KBM-7 (cell line): Measurements from ENCODE around the gene PLXNB2.

Source experiments
- DNase-seq: peaks from one replicate; pipeline ENCODE4 v3.0.0-alpha.2; 2015
- in situ Hi-C: fragments of 300-500 bp; cut with MboI; formaldehyde crosslinking; loops from 2 replicates; pipeline ENCODE4 v1.14.3; 2020; ENCODE audit warnings: low sequenced_read_pairs, low pct_unique_long_range_greater_than_20kb, mixed read lengths

The PLXNB2 gene

DNA sequence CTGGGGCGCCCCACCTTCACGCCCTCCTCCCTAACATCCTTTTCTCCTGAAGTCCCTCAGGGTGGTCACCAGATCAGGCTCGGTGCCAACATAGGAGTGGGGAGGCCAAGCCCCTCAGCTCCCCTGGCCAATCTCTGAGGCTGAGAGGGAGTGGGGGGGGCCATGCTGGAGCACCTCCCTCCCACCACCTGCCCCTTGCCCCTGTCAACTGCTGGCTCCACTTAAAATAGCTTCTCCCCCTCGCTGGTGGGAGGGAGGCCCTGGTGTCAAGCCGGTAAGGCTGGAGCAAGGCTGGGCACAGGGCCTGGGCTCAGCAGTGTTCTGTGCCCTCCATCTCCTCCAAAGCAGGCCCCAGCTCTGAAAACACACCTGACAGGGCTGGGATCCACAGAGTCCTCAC is 4.9 kb downstream of the PLXNB2 start:
- in situ Hi-C loops = no loop called here

DNA sequence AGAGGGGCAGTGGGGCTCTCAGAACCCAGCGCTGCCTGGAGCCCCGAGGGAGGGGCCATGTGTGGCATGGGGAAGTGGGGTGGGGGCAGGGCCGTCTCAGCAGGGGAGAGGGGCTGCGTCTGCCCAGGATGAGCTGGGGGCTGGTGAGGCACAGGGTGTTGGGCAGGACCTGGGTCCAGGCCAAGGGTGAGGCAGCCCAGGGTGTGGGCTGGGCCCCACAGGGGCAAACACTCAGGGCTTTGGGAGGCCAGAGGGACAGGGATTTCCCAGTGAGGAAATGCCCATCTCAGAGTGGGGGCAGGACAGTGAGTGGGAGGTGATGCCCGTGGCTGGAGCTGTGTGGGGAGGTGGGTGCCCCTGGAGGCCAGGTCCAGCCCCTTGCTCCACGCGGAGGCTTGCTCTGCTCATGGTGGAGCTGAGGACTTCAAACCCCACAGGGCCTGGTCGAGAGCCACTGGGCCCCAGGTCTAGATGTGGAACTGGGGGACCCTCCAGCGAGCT is 5.4 kb downstream of the PLXNB2 start:
- no peak for DNase-seq
- in situ Hi-C loops = no loop called here

More for the DNA sequence above, 4.9 kb downstream of the PLXNB2 start:
- DNase-seq = no peak

DNA sequence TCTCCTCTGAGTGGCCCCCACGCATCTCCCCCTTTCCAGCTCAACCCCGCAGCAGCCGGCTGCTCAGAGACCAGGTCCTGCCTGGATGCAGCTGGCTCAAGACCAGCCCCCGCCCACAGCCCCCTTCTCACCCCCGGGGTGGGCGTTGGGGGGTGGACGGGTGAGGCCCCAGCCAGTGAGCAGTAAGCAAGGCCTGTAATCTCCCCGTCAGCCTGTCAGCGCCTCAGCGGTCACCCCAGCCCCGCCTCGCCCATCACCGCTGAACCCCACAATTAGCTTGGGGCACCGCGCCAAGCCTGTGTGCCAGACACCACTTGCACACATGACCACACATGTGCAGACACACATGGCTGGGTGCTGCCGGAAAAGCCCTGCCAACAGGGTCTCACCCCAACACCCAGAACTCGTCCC is 5.9 kb downstream of the PLXNB2 start:
- DNase-seq = no peak
- in situ Hi-C loops = no loop called here

DNA sequence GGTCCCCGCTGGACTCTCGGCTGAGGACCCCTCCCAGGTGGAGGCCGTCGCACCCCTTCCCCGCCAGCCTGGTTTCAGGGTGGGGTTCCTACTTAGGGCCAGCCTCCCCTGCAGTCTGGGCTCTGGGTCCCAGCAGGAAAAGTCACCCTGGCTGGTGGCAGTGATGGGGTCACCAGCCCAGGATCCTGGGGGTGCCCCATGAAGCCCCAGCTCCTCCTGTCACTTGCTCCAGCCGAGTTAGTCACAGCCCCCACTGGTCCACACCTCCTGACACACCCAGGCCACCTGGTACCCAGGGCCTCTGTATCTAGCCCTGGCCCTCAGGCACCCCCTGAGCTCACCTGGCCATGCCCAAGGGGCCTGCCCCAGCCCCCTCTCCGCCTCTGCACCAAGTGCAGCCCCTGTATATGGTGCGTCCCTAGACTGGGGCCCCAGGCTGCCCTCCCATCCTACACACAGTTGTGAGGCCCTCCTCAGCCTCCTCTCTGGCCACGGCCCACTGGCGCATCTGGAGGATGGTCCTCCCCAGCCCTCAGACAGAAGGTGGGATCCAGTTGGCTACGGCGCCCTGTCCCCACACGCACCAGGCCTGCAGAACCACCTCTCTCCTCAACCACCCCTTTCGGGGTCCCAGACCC is 6.7 kb downstream of the PLXNB2 start:
- DNase-seq = no peak
- in situ Hi-C loops = no loop called here

DNA sequence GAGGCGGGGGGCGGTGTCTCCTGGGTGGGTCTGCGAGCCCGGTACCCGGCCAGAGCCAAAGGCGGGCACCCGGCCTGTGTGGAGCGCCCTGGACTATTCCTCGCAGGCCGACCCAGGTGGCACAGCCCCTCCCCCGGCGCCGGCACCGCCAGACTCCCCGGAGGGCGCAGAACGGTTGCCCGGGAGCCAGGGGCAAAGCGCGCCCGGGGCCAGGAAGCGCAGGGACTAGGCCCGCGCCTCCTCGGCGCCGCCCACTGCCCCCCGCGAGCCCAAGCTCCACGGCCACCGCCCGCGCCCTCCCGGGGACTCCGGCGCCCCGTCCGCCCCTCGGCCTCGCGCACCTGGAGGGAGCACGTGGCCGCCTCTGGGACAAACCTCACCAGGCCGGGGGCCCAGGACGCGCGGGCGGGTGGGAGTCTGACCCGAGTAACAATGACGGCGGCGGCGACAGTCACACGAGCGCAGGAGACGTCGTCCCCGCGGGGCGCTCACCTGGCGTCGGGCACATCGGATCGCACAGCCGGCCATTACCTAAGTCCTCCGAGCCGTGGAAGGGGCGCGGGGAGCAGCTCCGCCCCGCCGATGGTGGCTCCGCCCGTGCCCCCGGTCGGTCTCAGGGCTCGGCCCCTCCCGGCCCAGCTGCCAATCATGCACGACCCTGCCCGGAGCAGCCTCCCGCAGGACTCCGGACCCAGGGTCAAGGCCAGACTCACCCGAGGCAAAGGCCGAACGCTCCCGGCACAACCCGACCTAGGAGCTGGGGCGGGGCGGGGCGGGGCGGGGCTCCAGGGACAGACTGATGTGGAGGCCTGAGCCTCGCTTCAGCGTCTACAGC is 7.4 kb downstream of the PLXNB2 start:
- no peak for DNase-seq
- in situ Hi-C loops = no loop called here

DNA sequence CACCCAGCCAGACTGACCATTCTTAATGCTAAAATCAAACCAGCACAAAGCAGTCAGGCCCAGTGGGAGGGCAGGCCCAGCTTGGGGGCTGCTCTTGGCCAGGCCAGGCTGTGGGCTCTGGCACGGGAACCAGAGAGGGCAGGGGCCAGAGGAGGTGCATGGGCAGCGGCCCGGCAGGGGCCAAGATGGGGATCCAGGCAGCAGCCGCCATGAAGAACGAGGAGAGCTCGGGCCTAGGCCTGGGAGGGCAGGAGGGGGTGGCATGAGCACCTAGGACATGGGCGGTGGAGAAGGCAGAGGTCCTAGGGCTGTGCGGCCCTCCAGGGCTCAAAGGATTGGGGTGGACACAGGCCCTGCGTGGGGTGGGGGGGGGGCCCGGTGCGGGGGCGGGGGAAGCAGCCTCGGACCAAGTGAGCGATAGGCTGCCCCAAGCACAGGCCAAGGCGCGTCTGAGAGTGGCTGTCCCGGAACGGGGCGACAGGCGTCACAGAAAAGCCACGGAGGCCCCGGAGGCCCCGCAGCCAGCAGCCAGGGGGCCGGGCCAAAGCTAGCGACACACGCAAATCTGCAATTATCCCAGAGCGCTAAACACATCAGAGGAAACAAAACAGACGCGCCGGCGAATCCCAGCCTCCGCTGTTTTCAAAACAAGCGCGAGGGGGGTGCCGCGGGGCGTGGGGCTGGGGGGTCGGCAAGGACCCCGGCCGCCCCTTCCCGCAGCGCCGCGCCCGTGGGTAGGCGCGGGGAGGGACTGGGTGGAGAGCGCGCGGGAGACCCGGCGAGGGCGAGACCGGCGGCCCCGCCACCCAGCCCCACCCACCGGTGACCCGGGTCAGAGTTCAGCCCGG is 8.3 kb downstream of the PLXNB2 start:
- in situ Hi-C loops = no loop called here
- no peak for DNase-seq

DNA sequence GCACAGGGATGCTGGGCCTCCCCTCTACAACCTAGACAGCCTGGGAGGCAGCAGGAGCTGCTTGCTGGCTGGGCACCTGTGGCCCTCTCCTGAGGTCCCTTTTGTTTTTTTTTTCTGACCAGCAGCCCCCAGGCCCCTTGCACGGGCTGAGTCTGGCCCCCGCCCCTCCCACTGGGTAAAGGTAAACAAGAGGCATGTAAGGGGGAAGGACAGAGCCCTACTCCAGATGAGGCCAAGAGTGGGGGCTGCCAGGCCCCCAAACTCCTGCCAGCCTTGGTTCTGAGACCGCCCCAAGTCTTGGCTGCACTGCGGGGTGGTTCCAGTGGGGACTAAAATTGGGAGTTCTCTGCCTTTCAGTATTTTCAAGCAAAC is 9.2 kb downstream of the PLXNB2 start:
- in situ Hi-C loops = no loop called here
- DNase-seq = no peak

DNA sequence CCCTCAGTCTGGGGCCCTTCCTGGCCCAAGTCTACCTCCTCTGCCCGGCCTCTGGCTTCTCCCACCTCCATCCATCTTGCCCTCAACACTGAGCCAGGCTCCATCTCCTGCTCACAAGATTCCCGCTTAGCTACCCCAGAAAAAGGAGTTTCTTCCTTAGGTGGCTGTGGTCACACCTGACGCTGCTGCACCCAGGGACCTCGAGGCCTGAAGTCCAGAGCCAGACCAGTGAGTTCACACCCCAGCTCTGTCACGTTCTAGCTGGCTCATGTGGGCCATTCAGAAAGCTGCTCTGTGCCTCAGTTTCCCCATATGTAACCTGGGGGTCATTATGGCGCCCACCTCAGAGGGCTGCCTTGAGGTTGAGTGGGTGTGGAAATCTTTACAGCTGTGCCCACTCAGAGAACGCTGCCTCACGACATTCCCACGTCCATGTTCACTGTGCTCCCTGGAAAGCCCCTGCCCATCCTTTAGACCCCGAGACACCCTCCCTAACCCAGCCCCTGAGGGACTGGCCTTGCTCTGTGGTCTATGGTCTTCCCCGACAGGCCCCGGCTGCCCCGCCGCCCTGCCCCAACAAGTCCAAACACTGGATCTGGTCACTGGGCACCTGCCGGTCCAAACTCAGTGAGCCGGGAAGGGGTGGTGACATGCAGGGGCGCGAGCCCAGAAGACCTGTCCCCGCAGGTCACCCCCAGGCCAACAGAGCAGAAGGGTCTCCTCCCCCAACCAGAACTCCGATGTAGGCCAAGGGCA is 9.8 kb downstream of the PLXNB2 start:
- in situ Hi-C loops = no loop called here
- DNase-seq = no peak

DNA sequence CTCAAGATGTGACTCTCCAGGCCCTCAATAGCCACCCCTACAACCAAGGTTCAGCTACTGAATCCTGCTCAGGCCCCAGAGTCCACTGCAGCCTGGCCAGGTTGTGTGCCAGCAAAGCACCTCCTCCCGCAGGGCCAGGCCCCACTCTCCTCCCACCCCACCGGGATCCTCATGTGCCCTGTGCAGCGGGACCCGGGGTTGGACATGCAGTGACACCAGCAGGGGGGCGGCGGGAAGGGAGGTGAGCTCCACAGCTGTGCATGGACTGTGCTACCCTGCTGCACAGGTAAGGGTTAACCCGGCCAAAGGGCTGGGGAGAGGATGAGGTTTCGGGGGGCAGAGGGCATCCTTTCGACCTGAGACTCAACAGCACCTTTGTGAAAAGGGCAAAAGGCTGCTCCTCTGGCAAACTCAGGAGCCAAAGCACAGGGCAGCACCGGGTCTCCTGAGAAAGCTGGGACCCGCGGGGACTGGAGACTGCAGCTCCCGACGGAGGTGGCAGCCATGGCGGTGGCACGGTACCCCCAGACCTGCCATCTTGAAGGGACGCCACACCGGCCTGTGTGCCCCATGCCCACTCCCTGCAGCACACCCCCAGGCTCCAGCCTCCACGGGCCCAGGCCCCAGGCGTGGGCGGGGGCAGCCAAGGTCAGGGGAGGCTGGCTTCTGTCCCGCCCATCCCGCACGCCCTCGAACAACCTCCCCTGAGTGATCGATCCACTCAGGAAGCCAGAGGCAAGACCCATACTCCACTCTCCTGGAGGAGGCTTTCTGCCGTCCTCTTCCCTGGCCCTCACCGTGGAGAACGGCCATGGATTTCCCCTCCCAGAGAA is 10.6 kb downstream of the PLXNB2 start:
- DNase-seq = no peak
- in situ Hi-C loops = no loop called here

DNA sequence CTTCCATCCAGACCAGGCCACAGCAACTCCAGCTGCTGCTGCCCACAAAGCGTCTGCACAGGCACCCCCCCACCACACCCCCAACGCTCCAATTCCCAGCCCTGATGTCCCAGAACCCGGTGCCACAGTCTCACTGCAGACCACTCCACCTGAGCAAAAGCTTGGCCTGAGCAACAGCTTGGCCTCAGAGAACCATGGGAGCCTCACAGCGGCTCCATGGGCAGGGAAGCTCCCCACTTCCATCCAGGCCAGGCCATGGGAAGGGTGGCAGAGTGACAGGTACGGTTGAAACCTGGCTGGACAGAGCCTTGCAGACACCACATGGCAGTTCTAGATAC is 13.2 kb downstream of the PLXNB2 start:
- DNase-seq = no peak
- in situ Hi-C loops = no loop called here

DNA sequence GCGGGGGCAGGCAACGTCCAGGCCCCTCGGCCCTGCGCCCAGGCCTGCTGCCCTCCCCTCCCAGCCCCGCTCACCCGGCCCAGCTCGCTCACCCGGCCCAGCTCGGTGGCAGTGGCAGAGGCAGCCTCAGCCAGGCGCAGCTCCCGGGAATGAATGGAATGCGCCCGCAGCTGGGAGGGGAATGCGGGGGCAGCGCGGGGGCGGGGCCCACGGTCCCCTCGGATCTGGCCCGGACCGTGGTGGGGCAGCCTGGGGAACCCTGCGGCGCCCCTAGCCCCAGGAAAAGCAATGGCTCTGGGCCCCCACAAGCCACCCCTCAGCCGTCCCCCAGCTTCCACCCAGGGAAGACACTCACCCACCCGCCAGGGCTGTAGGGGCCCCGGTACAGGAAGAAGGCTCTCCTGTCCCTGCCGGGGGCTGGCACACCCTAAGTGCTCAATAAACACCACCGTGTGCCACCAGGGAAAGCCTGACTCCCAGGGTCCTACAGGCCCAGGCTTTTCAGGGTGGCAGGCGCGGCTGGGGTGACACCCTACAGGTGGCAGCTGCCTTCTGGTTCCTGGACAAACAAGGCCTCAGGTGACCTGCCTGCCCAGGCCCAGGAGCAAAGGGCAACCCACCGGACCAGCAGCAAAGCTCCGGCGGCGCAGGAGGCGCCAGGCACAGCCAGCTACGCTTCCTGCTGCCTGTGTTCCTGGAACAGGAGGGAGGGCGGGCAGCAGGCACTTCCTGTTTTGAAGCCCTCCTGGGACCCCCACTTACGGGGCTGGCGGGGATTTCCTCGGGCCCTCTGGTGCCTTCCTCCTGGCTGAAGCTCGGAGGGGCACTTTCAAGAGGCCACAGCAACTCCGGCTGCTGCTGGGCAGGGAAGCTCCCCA is 13.8 kb downstream of the PLXNB2 start:
- DNase-seq = peak; percentile 83
- in situ Hi-C loops = no loop called here

DNA sequence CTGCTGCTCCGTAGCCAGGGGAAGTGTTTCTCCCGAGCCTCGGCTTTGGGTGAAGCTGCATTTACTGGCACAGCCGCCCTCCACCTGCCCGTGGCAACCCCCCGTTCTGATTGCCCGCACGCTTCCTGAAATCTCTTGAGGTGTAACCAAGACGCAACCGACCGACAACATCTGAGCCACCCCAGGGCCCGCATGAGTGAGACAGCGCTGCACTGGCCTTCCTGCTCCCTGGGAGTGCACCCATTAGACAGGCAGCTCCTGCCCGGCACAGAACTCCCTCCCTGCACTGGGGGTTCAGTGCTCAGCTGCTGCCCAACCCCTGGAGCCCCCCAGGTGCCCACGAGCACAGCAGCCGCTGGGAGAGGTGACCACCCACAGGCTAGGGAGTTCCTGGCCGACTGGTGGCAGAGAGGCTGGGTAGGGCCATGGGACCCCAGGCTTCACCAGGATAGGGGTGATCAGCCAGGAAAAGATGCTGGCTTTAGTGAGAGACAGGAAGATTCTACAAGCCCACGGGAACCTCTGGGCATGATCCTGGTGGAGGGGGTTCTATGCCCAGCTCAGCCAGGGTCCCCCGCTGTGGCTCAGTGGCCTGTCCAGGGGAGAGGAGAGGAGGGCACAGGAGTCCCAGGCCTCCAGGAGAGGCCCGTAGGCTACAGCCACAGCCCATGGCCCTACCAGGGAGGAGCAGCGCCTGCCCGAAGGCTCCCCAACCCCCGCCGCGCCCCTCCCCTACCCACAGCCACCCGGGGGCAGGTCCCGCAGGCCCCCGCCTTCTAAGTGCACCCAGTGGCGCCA is 14.6 kb downstream of the PLXNB2 start:
- DNase-seq = peak; percentile 68
- in situ Hi-C loops = no loop called here

DNA sequence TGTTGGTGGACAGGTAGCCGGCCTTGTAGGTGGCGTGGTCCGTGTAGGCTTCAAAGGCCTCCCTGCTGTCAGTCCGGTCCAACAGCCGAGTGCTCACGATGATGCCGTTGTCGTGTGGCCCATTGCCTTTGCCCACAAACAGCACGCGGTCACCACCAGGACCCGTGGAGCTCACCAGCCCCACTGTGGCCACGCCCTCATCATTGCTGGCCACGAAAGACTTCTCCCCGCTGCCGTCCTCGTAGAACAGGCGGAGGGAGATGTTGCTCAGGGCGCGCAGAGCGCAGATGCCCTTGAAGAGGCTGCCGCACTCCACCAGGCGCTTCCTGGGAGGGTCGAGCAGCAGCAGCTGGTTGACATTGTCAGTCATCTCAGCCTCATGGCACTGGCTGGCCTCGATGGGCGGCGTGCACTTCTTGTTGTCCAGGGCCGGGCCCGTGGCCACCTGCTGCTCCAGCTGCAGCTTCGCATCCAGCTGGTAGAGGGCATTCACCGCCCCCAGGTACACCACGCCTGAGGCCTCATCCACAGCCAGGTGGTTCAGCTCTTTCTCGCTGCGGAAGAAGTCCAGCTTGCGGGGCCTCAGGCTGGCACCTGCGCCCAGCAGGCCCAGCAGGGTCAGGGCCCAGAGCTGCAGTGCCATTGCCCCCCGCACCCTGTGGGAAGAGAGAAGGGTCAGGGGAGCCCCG is 17.4 kb downstream of the PLXNB2 start:
- no peak for DNase-seq
- in situ Hi-C loops = no loop called here

DNA sequence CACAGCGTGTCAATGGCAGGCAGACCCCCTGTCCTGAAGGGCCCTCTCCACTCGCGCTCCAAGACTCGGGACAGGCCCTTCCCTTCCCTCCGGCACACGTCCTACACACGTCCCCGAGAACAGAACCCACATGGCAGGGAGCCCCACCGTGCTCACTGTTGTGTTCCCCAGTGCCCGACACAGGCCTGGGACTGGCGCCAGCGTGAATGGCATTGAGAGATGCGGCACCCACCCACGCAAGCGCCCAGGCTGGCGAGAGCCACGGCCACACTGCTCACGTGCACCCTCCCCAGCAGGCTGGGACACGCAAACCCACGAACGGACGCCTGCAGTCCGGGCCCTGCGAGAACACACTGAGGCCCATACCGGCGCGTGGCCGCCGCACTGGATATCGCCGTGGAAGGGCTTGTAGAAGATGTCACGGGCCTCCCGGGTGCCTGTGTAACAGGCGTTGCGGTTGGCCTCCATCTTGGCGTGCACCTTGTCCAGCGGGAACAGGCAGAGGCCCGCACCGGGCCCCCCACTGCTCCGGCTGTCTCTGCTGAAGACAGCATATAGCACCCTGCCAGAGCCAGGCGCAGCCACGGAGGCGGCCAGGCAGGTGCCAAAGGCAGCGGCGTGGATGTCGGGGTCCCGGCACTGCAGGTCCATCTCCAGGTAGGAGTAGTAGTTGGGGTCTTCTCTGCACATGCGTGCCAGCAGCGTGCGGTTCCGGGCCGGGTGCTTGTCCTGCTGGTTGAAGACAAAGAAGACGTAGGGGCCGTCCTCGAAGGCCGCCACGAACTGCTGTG is 18.1 kb downstream of the PLXNB2 start:
- no peak for DNase-seq
- in situ Hi-C loops = no loop called here

DNA sequence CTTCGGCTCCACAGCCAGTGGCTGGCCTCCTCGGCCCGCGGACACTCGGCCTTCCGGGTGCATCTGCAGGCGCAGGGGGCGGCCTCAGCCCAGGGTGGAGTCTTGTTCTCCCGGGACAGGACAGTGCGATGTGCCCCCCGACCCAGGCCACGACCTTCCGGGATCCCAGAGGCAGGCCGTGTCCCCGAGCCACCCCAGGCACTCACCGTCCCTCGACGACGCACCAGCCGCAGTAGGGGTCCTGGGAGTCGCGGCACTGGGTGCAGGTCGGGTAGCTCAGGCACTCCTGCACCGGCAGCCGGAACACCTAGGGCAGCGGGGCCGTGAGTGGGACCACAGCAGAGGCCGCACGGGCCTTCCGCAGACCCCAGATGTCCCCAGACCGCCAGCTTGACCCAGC is 19.7 kb downstream of the PLXNB2 start:
- no peak for DNase-seq

More for the DNA sequence above, 19.7 kb downstream of the PLXNB2 start:
- in situ Hi-C loops = no loop called here
